NCI-H1417 treated with DMSO at 0.1 percent for 48 hours (cell line): Measurements from ENCODE around the gene C10orf62.

Experiments used
- DNase-seq: peaks from one replicate; lab custom pipeline; 2025; lab: John Stamatoyannopoulos, UW

C10orf62 gene

GRCh38 chr10:97584798-97585438 lies 4.6 kb upstream of the C10orf62 start:
- no peak for DNase-seq

- DNase-seq, result no peak
These were observed 4.1 kb upstream of the C10orf62 start for GRCh38 chr10:97585439-97585811.

GRCh38 chr10:97587183-97587582 lies 2.3 kb upstream of the C10orf62 start:
- DNase-seq, result no peak

GRCh38 chr10:97590082-97590747 lies 694 bp downstream of the C10orf62 start:
- DNase-seq, result no peak

DNA sequence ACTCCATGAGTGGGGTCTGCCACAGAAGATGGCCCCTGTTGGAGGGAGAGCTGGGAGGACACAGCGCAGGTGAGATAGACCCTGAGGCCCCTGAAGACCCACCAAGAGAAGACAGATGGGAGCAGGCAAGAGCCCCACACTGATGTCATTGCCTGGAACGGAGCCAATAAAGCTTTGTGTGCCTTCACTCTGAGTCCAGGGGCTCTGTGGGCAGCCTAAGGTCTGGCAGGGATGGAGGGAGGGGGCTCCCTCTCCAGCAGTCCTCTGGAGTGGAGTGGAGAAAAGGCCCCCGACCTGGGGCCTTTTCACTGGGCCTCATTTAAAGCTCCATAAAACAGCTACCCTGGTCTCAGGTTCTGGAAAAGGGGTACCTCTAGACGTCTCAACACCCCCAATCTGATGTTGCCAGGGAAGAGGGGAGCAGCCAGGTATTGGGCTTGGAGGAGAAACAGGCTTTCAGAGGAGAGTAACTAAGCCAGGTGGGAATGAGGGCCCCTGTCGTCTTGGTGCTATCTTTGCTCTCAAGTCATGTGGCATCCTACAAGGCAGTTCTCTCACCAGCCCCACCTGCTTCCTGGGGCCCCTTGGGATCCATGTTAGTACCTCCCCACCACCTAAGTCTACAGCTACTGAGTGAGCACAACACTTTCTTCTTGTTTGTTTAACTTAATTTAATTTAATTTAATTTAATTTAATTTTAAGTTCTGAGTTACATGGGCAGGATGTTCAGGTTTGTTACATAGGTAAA lies 1.4 kb downstream of the C10orf62 start:
- DNase-seq, result no peak

GRCh38 chr10:97593421-97593820 lies 3.9 kb downstream of the C10orf62 start:
- DNase-seq, result no peak

DNA sequence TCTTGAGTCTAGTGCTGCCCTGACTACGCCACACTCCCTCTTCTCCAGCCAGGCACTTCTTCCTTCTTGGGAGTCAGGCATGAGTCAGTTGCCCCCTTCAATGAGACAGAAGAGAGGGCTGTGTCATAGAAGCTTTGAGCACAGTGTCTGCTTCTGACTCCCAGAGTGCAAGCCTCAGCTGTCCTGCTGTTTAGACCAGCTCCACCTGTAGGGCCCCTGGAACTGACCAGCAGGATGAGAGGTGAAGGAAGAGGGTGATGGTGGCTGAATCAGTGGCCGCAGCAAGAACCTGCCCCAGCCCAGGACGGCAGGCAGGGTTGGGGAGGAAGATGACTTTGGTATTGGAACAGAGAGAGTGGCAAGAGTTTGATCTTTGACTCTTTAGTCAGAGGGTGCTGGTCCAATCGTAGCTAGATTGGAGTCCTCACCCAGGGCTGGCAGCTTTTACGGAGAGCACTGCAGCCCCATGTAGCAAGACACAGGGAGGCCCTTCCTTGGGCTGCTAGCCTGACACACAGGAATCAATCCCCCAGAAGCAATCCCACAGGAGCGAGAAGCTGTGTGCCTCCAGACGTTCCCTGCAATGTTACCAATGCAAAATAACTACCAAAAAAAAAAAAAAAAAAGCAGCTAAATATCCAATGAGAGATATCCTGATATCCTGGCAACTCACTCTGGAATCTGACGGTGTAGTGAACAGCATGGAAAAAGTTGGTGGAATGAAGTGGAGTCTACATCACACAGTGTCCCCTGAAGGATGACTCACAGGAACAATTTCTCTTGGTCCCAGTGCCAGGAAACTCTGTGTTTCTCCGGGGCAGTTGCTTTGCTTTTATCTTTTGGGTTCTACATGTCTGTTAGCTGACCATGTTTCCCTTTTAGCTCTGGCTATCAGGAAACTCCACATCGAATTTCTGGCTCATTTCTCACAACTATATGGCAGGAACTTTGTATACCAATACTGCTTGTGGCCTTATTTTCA lies 6.9 kb downstream of the C10orf62 start:
- DNase-seq, result no peak

GRCh38 chr10:97597778-97598177 lies 8.3 kb downstream of the C10orf62 start:
- no peak for DNase-seq

DNA sequence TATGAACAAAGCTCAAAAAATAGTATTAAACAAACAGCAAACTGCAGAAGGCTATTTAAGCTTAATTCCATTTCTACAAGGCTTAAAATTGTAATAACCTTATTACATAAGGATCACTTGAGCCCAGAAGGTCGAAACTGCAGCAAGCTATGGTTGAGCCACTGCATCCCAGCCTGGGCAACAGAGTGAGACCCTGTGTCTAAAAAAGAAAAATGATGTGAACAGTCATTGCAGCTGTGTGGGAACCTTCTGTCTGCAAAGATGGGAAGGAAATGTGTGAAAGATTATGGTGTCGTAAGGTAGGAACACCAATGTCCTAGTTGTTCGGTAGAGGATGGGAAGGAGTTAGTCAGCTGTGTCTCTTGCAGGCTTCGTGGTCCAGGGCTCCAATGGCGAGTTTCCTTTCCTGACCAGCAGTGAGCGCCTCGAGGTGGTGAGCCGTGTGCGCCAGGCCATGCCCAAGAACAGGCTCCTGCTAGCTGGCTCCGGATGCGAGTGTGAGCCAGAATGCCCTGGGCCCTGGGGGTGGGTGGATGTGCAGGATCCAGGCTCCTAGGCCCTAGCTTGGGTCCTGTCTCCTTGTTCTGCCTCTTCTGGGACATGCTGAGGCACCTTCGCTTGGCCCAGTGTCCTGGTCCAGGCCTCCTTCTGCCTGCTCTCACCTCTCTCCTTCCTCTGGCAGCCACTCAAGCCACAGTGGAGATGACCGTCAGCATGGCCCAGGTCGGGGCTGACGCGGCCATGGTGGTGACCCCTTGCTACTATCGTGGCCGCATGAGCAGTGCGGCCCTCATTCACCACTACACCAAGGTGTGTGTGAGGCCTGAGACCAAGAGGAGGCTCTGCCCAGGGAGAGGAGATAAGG lies 9.1 kb downstream of the C10orf62 start:
- no peak for DNase-seq

DNA sequence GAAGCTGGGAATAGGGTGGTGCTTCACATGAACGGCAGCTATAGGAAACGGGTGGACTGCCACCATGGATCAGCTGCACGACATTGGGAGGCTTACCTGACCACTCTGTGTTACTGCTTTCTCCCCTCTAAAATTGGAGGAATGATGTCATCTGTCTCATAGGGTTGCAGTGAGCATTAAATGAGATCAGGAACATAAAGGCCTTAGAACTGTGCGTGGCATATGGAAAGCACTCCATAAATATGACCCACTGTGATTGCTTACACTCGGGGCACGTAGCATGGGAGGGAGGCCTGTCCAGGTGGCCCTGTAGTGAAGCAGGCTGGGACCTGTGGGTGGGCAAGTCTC lies 9.7 kb downstream of the C10orf62 start:
- no peak for DNase-seq

- no peak for DNase-seq
These were observed 11.1 kb downstream of the C10orf62 start for GRCh38 chr10:97600616-97601015.

GRCh38 chr10:97601268-97602215 lies 12.0 kb downstream of the C10orf62 start:
- no peak for DNase-seq

GRCh38 chr10:97607095-97607636 lies 17.6 kb downstream of the C10orf62 start:
- DNase-seq, result no peak

- DNase-seq, result no peak
These were observed 19.6 kb downstream of the C10orf62 start for GRCh38 chr10:97608991-97609561.

GRCh38 chr10:97611473-97611872 lies 22.0 kb downstream of the C10orf62 start:
- no peak for DNase-seq

DNA sequence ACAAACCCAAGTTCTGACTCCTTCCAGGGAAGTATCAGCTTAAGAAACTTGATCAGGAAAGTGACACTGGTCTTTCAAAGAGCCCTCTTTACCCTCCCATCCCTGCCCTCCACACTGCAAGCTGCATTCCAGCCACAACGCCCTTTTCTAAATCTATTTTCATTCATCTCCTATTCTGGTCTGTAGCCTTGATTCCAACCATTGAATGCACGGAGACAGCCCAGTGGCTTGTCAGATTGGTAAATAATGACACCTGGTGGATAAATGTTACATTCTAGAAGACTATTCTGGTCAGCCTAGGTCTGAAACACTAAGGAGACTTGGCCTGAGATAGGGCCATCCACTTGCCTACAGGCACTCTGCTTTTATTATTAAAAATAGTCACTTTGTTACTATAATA lies 22.9 kb downstream of the C10orf62 start:
- no peak for DNase-seq

- DNase-seq, result no peak
These were observed 28.8 kb downstream of the C10orf62 start for GRCh38 chr10:97618285-97618684.

DNA sequence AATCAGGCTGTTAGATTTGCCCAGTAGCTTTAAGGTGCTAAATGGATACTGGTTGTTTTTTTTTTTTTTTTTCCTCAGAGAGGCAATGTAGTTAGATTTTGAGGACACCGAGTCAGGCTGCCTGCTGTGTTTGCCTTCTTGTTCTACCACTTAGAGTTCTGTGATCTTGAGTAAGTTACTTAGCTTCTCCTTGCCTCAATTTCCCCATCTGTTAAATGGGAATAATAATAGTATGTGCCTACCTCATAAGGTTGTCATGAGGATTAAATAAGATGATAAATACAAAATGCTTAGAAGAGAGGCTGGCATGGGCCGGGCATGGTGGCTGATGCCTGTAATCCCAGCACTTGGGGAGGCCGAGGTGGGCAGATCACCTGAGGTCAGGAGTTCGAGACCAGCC lies 29.2 kb downstream of the C10orf62 start:
- DNase-seq, result no peak

DNA sequence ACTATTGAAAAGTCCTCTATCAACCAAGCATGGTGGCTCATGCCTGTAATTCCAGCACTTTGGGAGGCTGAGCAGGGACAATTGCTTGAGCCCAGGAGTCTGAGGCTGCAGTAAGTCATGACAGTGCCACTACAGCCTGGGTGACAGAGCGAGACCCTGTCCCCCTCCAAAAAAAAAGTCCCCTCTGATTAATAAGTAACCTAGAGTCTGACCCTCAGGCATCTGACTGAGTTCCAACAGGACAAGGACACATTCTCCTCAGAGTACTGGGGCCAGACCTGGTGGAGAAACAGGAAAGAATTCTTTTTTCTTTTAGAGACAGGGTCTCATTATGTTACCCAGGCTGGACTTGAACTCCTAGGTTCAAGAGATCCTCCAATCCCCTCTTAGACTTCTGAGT lies 33.8 kb downstream of the C10orf62 start:
- DNase-seq, result no peak
